Stimulated activated CD4-positive, alpha-beta T cell treated with anti-CD3 and anti-CD28 coated beads, TNF-alpha, amount 100 ng/mL, for 48 hours (primary cell): ENCODE measurements around the gene AKR1C3.
"Not testable (repeated sequence)": the region's sequence is repeated elsewhere in the genome, so short reads cannot be mapped to it uniquely, and the experiment has no call there.

Source experiments
- DNase-seq, 3 donors: peaks; one replicate each; pipeline ENCODE4 v3.0.0-alpha.2; 2020; ENCODE audit warnings: low read depth in 3 of 3

Gene AKR1C3

DNA sequence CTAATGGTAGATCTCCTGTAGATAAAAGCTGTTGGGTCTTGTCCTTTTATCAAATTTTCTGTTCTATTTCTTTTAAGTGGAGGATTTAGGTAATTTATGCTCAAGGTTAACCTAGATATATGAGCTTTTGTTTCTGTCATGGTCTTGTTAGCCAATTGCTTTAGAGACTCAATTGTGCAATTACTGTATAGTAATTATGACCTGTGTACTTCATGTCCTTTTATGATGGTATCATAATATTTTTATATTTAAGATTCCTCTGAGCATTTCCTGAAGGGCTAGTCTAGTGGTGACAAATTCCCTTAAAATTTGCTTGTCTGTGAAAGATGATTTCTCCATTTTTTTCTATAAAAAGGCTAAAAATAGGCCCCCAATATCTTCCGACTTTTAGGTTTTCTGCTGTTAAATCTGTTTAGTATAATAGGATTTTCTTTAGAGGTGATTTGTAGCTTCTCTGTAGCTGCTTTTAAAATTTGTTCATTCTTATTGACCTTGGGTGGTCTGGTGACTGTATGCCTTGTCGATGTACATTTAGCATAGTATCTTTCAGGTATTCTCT is 5.4 kb upstream of the AKR1C3 start:
- no peak for DNase-seq

DNA sequence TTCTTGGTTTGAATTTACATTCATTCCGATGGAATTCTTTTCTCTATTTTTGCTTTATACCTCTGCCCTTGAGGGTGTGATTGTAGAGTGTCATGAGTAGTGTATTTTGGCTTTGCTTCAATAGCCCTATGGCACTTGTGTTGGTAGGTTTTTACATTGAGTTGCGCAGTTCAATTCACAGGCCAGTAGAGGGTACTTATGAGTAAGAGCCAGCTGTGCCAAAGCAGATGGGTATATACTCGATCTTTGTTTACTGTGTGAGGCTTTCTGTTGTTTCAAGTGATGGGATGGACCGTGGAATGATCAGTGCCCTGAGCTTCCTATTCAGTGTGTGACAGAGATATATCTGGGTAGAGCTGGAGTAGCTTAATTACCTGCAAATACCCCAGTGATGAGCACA is 4.3 kb upstream of the AKR1C3 start:
- no peak for DNase-seq

DNA sequence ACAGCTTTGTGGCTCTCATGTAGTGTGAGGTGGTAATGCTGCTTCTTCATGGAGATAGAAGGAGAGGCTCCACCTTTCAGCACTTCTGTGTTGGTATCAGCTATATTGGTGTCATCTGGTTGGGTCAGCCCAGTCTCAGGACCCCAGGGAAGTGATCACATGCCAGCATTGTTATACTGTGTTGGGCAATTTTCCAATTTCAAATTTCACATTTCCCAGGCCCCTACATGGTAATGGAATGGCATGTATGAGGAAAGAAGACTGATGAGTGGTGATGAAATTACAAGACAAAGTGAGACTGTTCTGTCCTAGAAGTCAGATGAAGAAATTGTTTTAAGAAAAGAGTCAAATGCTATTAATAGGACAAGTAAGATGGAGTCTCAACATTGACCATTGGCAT is 3.7 kb upstream of the AKR1C3 start:
- DNase-seq: no peak

DNA sequence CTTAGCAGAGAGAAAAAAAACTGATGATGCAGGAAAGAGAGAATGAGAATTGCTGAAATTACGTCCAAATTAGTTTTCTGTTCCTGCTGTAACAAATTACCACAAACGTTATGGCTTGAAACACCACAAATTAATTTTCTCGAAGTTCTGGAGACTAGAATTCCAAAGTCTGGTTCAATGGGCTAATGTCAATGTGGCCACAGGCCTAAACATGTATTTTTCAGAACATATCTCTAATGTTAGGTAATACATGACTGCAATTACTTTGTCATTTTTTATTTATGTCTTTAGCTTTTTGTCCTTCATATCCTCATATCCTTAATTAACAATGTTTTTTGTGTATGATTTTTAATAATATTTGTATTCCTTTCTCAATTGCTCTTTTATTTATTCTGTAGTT is 3.0 kb upstream of the AKR1C3 start:
- DNase-seq: no peak

DNA sequence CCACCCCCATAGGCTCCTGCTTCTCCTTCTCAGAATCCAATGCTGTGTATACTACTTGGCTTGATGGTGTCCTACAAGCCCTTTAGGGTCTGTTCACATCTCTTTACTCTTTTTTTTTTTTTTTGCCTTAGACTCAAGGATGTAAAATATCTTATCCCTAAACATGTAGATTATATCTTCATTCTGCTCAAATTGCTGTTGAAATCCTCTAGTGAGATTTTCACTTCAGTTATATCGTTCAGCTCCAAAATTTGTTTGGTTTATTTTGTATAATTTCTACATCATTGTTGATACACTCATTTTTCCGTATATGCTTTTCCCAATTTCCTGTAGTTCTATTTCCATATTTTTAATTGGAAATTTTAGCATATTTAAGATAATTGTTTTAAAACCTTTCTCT is 1.8 kb upstream of the AKR1C3 start:
- no peak for DNase-seq

DNA sequence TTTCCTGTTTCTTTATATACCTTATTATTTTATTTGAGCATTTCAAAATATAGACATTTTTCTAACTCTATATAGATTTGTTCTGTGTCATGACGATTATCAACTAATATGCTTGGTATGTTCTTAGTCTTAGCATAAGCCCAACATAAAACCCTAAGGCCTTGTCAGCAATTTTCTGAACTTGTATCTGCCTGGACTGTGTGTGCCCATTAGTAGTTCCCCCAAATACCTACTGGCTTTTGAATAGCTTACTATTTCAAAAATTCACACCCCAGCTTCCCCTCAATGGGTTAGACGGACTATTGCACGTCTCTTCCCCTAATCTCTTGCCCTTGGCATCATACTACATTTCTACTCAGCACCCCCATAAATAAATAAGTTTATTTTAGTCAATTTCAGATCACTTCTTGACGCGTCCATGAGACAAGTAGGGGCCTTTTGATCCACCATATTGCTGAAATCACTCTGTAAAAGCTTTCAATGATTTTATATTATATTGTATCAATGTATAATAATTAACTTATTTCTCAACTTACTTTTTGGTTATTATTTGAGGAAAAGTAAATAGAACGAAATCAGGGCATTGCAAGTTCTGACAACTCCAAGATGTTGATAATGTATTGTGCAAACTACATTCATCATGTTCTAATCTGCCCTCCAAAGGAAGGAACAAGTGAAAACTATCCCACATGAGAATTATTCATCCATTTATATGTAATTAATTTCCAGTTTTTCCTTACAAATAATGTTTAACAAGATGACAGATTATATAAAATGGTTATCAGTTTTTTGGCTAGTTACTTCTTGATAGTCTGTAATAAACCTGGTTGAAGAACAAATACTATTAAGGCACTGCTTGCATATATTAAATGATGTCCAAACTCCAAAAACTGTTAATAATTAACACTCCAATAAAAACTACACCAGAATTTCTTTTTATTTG is 1.1 kb upstream of the AKR1C3 start:
- DNase-seq: no peak

DNA sequence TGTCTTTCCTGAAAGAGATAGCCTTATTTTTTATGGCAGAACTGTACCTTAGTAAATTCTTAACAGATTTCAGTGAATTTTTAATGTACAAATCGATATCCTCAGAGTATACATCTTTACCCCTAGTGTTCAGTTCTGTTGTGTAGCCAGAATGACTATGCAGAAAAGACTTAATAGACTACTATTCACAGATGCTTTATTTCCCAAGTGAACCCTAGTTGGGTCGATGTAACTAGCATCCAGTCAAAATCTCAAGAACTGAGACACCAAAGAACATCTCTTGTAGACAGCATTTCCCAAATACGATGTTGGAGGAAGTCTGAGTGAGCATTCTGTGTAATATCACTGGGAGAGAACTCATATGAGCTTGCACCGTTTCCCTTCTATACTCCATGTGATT is 1.5 kb downstream of the AKR1C3 start:
- no peak for DNase-seq

DNA sequence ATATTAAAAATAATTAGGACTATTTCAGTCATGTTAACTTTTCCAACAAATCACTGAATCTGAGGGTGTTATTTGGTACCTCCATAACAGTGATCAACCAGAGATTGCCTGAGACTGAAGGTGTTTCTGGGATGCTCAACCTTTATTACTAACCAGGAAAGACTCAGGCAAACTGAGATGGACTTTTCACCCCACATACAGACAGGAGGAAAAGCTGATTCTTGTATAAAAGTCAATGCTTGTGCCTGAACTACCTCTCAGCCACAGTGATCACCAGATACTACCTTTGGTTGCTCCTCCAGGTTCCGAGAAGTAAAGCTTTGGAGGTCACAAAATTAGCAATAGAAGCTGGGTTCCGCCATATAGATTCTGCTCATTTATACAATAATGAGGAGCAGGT is 1.9 kb downstream of the AKR1C3 start:
- DNase-seq: no peak

DNA sequence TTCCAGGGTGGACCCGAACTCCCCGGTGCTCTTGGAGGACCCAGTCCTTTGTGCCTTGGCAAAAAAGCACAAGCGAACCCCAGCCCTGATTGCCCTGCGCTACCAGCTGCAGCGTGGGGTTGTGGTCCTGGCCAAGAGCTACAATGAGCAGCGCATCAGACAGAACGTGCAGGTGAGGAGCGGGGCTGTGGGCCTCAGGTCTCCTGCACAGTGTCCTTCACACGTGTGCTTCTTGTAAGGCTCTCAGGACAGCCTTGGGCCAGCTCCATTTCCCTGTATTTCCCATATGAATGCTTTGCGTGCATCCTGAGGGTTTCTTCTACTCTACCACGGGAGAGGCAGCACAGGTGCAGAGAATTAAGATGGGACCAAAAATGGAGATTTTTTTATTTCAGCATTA is 8.3 kb downstream of the AKR1C3 start:
- not testable (repeated sequence) for DNase-seq

DNA sequence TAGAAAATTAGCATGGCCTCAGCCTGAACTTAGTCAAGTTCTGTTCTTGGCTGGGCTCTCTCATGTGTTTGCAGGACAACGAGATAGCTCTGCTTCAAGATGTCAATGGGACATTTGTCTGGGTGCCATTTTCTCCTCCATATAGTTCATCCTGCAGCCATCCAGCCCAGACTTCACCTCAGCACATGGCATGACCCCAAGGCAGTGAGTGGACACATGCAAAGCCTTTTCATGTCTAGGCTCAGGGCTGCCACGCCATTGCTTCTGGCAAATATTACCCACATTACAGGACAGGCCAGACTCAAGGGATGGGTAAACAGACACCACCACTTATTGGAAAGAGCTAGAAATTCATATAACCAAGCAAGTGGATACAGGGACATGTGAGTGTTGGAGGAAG is 9.3 kb downstream of the AKR1C3 start:
- DNase-seq: no peak

DNA sequence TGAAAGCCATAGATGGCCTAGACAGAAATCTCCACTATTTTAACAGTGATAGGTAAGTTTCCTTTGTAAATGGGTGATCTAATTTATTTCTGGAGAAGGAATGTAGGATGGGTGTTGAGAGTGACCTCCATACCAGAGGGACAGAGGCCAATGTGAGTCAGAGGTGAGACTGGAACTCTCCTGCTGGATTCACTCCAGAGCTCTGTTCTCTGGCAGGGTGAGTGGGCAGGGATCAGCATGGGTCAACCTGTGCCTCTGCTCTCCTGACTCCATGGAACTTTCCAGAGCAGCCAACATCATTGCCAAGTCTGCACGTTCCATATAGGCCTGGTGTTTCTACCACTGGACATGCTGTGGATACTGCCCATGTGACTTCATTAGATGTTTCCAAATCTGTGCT is 11.4 kb downstream of the AKR1C3 start:
- no peak for DNase-seq

DNA sequence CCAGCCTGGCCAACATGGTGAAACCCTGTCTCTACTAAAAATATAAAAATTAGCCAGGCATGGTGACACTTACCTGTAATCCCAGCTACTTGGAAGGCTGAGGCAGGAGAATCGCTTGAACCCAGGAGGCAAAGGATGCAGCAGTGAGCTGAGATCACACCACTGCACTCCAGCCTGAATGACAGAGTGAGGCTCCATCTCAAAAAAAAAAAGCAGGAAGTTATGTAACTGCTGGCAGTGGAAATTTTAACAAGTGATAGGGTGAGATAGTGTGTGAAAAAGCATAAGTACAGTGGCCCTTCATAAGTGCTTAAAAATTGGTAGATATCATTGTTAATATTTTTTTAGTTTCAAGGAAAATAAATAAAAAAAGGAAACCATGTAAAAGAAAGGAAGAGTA is 12.3 kb downstream of the AKR1C3 start:
- no peak for DNase-seq

DNA sequence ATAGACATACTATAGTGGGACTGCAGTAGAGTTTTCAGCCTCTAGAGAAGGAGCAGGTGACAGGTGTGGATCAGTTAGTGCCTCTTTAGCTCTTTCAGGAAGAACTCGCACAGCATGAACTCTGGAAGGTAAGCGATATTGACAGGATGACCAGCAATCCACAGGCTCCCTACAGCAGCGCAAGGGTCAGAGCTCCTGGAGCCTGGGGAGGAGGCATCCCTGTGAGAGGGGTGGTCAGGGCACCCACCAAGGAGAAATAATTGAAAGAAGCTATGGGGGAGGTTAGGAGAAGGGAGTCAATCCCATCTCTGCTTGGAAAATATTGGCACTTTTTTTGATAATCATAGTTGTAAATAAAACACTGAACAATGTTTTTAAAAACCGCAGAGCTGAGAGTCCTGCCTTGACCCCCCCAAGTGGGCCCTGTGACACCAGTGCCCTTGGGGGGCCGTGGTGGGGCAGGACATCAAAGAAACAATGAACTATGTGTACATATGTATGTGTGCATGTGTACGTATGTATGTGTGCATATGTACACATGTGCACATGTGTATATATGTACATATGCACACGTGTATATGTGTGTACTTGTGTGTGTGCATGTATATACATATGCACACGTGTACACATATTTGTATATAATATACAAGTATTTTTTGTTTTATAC is 13.8 kb downstream of the AKR1C3 start:
- DNase-seq: no peak

DNA sequence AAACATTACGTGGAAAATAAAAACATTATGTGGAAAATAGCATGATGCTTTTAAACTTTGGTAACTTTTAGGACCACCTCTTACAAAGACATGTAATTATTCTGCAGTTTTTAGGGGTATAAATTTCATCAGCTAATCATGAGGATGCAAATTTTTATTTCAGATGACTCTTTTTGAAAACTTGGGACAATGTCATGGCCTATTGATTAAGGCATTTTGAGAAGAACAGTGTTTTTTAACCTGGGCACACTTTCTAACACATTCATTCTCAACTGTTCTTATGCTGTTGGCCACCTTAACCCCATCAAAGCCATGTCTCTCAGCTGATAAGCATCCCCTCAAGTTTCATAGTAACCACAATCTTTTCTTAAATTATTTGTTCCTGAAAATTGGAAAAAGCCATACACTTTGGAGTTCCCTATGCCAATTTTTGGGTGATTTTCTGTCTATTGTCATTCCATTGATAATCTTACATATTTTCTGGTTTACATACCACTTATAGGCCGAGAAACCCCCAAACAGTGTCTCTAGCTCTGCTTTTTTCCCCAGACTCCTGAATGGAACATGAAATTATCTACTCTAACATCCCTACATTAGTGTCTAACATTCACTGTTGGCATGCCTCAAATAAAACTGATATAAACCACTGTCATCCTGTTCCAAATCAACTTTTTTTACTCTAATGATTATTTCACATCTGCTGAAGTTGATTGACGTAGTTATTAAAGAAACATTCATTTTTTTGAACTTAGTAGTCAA is 14.6 kb downstream of the AKR1C3 start:
- no peak for DNase-seq

DNA sequence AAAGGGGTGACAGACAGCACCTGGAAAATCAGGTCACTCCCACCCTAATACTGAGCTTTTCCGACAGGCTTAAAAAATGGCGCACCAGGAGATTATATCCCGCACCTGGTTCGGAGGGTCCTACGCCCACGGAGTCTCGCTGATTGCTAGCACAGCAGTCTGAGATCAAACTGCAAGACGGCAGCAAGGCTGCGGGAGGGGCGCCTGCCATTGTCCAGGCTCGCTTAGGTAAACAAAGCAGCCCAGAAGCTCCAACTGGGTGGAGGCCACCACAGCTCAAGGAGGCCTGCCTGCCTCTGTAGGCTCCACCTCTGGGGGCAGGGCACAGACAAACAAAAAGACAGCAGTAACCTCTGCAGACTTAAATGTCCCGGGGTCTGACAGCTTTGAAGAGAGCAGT is 15.6 kb downstream of the AKR1C3 start:
- DNase-seq: not testable (repeated sequence)

DNA sequence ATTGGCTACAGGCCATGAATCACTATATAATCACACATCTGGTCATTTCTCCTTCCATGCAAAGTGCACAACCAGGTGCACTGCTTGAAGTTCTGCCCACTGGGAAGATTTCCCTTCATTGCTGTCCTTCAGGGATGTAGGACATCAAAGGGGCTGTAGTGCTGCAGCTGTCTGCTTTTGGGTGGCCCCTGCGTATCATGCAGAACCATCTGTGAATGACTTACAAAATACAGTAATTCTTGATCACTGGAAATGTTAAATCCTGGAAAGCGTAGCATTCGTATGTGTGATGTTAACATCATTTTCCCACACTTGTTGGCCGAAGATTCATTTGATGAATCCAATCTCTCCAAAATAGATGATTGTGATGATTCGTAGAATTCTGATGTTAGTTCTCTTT is 22.4 kb downstream of the AKR1C3 start:
- DNase-seq: no peak

DNA sequence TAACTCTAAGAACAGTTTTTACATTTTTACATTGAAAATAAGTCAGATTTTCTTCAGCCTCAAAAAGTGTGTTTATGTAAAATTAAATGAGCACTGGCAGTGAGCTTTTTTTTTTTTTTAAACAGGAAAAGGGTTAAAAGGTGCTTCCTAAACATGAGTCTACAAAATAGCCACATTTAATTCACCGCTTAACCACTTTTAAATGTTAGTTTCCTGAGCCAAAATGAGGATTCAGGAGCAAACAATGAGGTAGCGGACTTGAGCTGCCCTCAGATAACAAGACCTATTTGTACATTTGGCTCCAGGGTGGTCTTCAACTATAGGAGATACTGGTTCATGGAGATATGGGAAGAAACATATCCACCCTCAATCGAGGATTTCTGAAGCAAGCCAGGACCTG is 22.8 kb downstream of the AKR1C3 start:
- no peak for DNase-seq

DNA sequence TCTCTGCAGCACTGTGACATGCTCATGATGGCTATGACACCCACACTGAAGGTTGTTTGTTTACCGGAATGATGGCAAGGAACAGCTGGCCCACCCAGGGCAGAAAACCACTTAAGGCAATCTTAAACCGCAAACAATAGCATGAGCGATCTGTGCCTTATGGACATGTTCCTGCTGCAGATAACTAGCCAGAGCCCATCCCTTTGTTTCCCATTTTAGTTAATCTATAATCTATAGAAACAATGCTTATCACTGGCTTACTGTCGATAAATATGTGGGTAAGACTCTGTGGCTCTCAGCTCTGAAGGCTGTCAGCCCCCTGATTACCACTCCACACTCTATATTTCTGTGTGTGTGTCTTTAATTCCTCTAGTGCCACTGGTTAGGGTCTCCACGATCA is 25.8 kb downstream of the AKR1C3 start:
- DNase-seq: not testable (repeated sequence)

DNA sequence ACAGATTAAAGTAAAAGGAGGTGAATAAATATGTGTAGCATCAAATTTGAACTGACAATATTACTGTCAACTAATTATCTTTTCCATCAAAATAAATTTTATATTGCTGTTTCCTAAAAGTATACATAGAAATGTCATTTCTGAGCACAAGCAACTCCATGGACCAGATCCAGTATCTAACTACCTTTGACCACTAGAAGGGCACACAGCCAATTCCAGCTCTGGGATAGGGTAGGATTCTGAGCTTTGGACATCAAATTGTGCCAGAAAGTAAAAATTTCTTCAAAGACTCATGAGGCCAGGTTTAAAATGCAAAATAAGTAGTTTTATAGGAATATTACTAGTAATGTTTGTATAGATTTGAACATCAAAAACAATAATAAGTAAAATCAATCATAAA is 29.7 kb downstream of the AKR1C3 start:
- no peak for DNase-seq

DNA sequence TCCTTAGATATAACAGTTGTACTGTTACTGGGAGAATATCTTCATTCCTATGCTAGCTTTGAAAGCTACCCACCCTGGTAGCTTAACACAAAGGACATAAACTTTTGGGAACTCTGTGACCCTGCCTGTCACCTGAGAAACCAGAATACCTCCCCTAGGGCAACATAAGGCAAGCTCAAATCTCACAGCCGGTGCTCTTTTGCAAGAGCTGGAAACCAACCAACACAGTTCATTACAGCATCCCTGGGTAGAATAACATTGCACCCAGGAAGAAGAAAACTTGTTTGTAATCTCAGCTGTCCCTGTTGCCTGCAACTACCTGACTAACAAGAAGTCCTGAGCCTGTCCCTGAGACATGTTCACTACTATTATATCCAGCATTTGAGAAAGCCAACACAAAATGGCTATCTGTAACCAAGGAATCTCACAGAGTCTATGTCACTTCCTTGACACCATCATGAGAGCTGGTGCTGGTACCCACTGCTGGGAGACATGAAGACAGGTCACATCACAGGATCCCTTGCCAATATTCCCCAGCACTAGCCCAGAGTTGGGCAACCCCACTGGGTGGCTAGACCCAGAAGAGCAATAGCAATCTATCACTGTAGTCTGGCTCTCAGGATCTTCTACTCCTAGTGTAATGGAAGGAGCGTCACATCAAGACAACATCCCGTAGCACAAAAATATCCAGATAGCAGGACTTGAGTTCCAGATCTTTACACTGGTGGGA is 31.3 kb downstream of the AKR1C3 start:
- no peak for DNase-seq

DNA sequence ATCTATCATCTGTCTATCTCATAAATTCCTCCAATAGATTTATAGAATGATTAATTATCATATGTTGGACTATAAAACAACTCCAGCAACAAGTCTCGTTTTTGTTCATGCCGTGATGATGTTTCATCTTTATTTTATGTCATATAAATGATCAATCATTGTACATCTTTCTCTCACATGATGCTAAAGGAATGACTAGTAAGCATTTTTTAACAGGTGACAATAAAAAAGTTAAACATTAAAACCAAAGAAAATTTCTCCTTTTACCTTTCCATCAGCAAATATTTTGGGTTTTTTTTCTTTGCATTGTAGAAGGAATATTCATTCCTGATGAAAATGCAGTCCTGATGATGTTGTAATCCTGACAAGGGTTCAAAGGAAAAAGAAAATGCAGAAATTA is 41.4 kb downstream of the AKR1C3 start:
- no peak for DNase-seq
